HG03064 (cell line): ENCODE results near the gene HIPK3.
"Not testable (repeated sequence)": the region's sequence is repeated elsewhere in the genome, so short reads cannot be mapped to it uniquely, and the experiment has no call there.

Source experiments
- ATAC-seq: cut with Tn5 transposase; IDR thresholded peaks from one replicate; pipeline ENCODE4 v1.9.1; 2021; ENCODE audit warnings: low read depth; ENCODE audit not compliant: unreplicated experiment

The HIPK3 gene

GRCh38 chr11:33347490-33348125, 90.4 kb downstream of the HIPK3 start:
- ATAC-seq = no peak

GRCh38 chr11:33350287-33350686, 93.1 kb downstream of the HIPK3 start:
- no peak for ATAC-seq

- no peak for ATAC-seq
Observed at GRCh38 chr11:33358150-33358831, 101.1 kb downstream of the HIPK3 start.

DNA sequence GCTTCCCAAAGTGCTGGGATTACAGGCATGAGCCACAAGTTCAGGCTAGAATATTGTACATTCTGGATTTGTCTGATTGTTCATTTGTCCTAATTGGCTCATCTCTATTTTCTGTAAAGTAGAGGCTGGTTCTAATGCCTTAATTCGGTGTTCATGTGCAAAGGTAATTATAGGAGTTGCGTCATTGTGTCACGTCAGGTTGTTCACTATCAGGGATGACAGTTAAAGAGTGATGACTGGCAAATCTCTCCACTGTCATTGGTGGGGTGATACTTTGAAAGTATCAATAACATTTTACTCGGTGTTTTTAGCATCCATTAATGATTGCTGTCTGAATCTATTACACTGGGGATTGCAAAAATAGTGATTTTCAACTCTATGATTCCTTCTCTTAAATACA, 103.5 kb downstream of the HIPK3 start:
- no peak for ATAC-seq

DNA sequence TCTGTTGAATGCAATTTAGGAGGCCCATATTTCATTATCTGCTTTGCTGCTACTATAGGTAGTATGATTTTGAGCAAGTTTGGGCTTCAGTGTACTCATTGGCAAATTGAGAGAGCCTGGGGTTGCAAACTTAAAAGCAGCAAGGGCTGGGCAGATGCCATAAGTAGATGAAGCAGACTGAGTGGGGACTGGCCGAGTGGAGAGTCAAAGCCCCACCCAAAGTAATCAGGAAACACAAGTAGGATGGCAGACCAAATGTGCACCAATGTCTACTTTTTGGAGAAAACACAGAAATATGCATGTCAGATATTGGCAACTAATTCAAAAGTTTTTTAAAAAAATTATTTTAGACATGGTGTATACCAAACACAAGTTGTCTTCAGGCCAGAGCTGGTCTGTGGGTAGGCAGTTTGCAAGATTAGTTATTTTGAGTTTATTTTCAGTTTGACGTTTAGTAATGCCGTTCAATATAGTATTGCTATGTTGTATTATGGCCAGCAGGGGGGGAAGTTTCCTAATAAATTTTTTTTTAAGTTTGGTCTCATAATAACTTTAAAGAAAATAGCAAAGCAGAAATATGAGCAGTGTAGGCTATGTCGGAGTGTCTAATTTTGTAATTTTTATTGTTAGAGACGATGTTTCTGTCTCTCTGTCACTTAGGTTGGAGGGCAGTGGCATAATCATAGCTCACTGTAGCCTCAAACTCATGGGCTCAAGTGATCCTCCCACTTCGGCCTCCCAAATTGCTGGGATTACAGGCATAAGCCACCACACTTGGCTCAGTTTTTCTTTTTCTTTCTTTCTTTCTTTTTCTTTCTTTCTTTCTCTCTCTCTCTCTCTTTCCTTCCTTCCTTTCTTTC, 105.1 kb downstream of the HIPK3 start:
- no peak for ATAC-seq

- ATAC-seq = no peak
Observed at GRCh38 chr11:33366918-33367317, 109.7 kb downstream of the HIPK3 start.

DNA sequence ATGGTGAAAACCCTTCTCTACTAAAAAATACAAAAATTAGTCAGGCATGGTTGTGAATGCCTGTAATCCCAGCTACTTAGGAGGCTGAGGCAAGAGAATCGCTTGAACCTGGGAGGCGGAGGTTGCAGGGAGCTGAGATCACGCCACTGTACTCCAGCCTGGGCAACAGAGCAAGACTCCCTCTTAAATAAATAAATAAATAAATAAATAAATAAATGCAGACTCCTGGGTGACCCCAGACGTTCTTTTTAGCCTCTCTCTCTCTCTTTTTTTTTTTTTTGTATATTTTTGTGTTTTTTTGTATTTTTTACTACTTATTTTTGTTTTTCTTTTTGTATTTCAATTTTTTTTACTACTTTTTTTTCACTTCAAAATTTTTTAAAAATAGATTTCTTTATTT, 111.3 kb downstream of the HIPK3 start:
- ATAC-seq = not testable (repeated sequence)

- no peak for ATAC-seq
Observed at GRCh38 chr11:33368931-33369330, 111.8 kb downstream of the HIPK3 start.

DNA sequence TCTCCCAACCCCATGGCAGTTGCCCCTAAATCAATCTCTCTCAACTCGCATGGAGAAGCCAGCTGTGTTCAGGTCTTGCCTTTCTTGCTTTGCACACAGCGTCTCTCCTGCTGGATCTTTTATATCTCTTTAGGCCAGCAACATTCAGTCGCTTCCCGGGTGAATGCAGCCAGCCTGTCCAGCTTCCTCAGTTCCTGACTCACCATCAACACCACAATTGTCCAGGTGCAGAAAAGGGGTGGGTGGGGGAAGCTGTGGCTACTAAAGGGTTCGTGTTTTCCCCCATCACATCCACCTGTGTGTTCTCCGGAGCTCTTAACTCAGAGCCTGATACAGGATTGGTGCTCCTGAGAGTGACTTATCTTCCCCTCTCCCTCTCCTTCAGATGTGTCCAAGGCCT, 116.5 kb downstream of the HIPK3 start:
- no peak for ATAC-seq

- no peak for ATAC-seq
Observed at GRCh38 chr11:33375236-33375635, 118.1 kb downstream of the HIPK3 start.

- no peak for ATAC-seq
Observed at GRCh38 chr11:33375688-33376311, 118.6 kb downstream of the HIPK3 start, which contains the start of gene KIAA1549L. KIAA1549L (plus strand) TSS chr11:33376108.

DNA sequence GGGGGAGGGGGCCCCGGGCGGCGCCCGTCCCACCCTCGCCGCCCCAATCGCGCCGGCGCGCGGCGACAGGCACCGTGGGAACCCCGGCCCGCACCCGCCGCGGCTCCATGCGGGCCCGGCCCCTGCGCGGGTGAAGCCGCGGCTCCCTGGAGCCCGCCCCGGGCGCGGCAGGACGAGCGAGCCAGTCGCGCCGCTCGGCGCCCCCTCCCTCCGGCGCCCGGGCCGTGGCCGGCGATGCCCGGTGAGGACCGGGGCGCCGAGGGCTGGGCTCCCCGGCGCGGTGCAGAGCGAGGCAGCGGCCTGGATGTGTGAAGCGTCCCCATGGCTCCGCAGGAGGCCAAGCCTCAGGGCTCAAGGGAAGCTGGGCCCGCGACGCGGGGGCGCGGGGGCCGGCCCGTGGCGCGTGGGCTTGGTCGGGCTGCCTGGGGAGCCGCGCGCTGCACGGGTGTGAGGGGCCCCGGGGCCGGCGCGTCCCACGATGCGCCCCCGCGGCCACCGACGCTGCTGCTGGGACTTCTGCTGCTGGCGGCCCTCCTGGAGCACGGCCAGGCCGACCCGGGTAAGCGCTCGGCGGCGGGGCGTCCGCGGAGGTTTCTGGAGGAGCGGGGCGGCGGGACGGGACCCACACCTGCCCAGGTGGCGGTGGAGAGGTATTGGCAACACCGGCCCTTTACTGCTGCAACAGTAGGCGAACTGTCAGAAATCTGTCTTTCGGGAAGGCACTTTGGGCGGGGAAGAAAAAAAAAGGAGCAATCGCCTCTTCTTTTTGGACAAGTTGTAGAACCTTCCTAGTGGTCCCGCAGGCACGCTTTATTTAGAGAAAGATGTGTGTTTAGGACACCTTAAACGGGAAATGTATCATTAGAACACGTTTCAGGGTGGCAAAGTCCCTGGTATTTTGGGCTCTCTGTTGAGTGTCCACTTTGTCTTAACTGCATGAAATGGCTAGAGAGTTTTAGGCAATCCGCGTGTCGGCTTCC, 119.4 kb downstream of the HIPK3 start:
- ATAC-seq = no peak

DNA sequence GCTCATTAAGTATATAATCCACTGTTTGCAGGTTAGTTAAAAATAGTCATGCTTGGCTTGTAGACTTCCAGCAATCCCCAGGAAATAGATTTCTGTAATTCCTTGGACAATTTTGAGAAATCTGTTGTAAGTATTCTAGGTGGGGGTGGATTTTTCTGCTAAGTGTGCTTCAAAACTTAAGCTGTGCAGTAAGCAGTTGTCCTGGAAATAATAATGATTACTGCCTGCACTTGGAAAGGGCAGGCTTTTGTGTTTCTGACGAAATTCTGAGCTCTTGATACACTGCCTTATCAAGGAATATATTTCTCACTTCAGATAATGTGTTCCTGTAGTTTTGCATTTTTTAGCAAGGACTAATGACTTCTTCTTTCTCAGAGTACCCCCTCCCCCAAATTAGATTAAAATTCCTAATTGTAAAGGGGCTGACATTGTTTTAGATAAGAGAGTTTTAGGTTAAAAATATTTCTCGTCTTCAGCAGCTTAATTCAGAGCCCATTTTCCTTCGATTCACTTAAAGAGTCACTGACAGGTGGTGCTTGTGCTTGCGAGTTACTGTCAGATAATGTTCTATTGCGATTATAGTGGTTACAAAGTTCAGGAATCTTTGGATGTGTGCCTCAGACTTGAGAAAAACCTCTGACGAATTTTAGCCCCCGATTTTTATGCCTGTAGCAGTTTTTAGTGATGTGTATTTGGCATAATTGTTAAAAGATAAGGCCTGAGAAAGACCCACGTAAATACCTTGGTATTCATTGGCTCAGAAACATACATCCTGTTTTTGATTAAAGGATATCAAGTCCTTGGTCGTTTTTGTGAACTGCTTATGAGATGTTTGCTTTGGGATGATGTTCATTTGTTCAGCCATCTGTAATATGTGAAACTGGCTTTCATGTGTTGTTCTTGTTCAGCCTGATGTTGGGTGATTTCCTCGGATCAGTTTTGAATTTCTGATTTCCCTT, 120.5 kb downstream of the HIPK3 start:
- ATAC-seq = no peak

DNA sequence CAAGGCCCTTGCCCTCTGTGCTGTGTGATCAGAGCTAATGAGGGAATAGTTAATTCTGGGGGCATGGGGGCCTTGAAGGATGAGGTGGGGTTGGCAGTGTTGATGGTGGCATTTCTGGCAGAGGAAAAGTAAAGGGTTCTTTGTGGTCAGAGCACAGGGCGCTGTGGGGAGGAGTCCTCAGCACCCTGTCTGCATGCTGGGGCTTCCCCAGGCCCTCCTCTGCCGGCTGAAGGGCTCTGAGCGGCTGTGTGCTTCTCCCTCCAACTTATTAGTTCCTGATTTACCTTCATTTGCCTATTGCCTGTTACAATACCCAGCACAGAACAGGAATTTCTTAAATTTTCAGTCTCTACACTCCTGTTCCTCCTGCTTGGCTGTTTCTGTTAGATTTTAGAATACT, 122.8 kb downstream of the HIPK3 start:
- ATAC-seq = no peak

DNA sequence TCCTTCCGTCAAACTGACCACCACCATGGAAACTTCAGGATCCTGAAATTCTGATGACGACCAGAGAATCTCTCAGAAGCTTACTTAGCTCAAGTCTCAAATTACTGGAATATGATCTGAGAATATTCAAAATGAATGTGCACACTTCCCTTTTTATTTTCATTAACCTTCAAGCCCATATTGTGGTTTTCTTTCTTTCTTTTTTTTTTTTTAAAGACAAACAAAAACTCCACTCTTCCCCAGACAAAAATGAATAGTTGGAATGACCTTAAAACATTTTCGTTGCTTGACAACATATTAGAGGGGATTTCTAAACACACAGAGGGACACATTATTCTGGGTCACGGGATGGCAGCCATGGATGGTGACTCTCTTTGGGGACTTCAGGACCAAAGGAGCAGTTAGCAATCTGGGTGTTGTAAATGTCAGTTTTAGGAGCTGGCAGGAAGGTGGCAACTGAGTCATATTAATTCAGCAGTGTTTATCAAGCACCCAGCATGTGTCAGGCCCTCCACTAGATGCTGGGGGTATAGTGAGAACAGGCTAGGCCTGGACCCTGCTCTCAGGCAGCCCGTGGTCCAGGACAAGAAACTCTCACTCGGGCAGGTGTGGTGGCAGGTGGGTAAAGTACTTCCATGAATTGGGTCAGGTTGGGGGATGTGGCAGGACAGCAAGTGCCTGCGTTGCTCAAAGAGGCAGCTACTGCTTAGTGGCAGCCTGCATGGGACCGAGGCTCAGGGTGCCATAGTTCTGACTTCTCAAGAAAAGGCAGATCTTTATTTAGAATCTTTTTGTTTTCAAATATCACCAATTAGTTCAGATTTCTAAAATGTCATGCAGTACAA, 126.1 kb downstream of the HIPK3 start:
- ATAC-seq = no peak

GRCh38 chr11:33383920-33384209, 126.7 kb downstream of the HIPK3 start:
- no peak for ATAC-seq

- no peak for ATAC-seq
Observed at GRCh38 chr11:33384220-33384619, 127.0 kb downstream of the HIPK3 start.

GRCh38 chr11:33387581-33387980, 130.4 kb downstream of the HIPK3 start:
- ATAC-seq = no peak
